ENCODE measurements around the gene ZMIZ1.

GRCh38 chr10:79220307-79220706, 151.5 kb downstream of the ZMIZ1 start:
- TF ChIP-seq CTCF (IDR thresholded peaks at IDR 0.05; ENCODE audit: poor library complexity, severe bottlenecking) (no peak), TAF1 (IDR thresholded peaks at IDR 0.05; ENCODE audit: low read depth) (no peak)
